Body of pancreas (tissue), 4 donors: Measurements from ENCODE around the gene GSG1L.

Source experiments
- POLR2A ChIP-seq, 3 donors: fragments of 450-650 bp; IDR thresholded peaks; one replicate each; pipeline ENCODE4 v1.6.1; 2016; ENCODE audit warnings: antibody characterized with exemption in 3 of 3, mild to moderate bottlenecking in 2 of 3
- TF ChIP-seq, protein P1 (sequence below), 7 experiments: fragments of 450-650 bp in 4 of 7; fragments of 200-600 bp in 3 of 7; sonication (generic) in 3 of 7; IDR thresholded peaks; one replicate each; pipeline ENCODE4 v1.5.1; 2016 to 2019; ENCODE audit warnings: antibody characterized with exemption in 7 of 7

GRCh38 chr16:27959914-27960313, 103.6 kb downstream of the GSG1L start:
- TF ChIP-seq POLR2A (IDR thresholded peaks at IDR 0.05): no peak
- TF ChIP-seq, protein P1, sequence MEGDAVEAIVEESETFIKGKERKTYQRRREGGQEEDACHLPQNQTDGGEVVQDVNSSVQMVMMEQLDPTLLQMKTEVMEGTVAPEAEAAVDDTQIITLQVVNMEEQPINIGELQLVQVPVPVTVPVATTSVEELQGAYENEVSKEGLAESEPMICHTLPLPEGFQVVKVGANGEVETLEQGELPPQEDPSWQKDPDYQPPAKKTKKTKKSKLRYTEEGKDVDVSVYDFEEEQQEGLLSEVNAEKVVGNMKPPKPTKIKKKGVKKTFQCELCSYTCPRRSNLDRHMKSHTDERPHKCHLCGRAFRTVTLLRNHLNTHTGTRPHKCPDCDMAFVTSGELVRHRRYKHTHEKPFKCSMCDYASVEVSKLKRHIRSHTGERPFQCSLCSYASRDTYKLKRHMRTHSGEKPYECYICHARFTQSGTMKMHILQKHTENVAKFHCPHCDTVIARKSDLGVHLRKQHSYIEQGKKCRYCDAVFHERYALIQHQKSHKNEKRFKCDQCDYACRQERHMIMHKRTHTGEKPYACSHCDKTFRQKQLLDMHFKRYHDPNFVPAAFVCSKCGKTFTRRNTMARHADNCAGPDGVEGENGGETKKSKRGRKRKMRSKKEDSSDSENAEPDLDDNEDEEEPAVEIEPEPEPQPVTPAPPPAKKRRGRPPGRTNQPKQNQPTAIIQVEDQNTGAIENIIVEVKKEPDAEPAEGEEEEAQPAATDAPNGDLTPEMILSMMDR (IDR thresholded peaks at IDR 0.05): no peak
